Midbrain (tissue), 1 donor: ENCODE measurements around the gene P2RY13.
A peak's percentile ranks its signal among the peaks of the same experiment; 100 is the strongest.

Experiments used
- DNase-seq: peaks from one replicate; lab custom pipeline; 2025; lab: John Stamatoyannopoulos, UW

P2RY13 gene

GRCh38 chr3:151320131-151320530 lies 9.2 kb downstream of the P2RY13 start:
- no peak for DNase-seq

DNA sequence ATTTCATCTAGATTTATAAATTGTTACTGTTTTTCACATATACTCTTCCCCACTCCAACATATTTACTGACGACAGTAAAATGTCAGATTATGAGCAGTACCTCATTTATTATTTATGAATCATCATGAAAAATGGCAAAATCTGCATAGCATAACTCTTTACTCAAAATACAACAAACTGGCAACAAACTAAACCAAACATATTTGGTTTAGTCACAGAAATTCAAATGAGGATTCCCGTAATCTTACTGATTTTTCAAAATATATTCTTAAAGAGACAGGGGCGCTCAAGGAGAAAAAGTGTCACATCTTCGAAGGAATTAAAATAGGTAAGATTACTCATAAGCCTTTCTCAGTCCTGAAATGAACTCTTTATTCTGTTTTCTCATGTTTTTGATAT lies 9.7 kb downstream of the P2RY13 start:
- no peak for DNase-seq

- DNase-seq = no peak
These were observed 10.4 kb downstream of the P2RY13 start for GRCh38 chr3:151318991-151319390.

GRCh38 chr3:151318313-151318712 lies 11.0 kb downstream of the P2RY13 start:
- DNase-seq = no peak

GRCh38 chr3:151316267-151316991 lies 12.9 kb downstream of the P2RY13 start, which contains the start of gene GPR87:
GPR87 (minus strand) TSS chr3:151316820; CDS start chr3:151300100, 16,720 bp downstream.
- no peak for DNase-seq

DNA sequence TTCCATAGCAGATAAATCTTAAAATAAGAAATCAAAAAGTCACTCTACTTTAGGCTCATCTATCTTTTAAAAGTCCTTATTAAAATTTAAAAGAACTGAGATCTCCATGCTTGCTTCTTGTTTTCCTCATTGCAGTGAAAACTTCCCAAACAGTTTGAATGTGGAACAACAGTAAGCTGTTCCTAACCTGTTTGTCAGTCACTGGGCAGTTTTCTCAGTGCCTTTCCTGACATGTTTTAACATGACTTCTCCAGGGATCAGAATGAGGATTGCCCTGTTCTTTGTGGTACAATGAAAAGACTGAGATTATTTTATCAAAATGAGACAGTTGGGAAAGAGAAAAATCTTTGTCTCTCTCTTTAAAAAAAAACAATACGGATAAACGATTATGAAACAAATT lies 13.5 kb downstream of the P2RY13 start:
- no peak for DNase-seq

GRCh38 chr3:151315136-151315535 lies 14.2 kb downstream of the P2RY13 start:
- no peak for DNase-seq

DNA sequence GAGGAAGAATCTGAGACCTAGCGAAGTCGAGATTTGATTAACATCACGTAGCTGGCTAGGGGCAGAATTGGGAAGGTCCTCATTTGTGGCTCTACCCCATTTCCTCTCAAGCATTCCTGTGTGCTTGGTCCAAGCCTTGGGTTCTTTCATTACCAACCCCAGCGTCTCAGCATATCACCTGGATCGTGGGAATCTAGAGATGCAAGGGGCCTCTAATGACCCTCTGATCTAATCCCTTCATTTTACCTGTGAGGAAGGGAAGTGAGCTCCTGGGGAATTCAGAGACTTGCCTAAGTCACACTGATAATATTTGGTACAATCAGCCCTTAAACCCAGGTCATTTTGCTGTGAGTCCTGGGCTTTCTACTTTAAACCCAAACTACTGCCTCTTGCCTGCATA lies 14.8 kb downstream of the P2RY13 start:
- no peak for DNase-seq

DNA sequence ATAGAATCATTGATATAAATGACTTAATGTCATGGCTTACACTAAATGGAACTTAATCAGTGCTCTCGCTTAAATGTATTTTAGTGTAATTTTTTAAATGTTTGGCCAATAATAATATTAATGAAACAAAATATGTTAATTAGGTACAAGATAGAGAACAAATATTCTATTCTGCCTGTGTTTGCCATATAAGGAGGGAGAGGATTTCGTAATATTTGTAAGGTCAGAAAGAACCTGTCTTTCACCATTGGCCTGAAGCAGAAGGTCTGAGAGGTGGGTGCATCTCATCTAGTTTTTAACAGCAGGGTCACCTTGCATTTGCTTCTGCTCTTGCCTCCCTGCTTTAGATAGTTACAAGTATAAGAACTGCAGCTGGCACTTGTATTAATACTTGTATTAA lies 15.2 kb downstream of the P2RY13 start:
- DNase-seq = no peak

DNA sequence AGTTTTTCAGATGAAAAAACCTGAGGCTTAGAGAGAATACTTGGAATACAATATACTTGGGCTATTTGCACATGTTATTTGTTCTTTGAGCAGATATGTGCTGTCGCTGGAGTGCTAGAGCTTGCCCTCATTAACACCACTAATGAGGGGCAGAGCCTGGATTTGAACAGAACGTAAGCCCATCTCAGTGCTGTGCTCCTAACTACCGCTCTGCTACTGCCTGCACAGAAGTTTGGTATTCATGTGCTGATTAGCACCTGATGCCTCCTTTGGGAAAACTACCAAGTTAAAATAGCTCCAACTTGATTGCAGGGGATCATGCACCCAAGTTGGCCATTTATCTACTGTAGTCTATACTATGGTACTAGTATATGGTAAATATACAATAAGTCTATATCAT lies 16.4 kb downstream of the P2RY13 start:
- no peak for DNase-seq

GRCh38 chr3:151309566-151309965 lies 19.8 kb downstream of the P2RY13 start:
- no peak for DNase-seq

DNA sequence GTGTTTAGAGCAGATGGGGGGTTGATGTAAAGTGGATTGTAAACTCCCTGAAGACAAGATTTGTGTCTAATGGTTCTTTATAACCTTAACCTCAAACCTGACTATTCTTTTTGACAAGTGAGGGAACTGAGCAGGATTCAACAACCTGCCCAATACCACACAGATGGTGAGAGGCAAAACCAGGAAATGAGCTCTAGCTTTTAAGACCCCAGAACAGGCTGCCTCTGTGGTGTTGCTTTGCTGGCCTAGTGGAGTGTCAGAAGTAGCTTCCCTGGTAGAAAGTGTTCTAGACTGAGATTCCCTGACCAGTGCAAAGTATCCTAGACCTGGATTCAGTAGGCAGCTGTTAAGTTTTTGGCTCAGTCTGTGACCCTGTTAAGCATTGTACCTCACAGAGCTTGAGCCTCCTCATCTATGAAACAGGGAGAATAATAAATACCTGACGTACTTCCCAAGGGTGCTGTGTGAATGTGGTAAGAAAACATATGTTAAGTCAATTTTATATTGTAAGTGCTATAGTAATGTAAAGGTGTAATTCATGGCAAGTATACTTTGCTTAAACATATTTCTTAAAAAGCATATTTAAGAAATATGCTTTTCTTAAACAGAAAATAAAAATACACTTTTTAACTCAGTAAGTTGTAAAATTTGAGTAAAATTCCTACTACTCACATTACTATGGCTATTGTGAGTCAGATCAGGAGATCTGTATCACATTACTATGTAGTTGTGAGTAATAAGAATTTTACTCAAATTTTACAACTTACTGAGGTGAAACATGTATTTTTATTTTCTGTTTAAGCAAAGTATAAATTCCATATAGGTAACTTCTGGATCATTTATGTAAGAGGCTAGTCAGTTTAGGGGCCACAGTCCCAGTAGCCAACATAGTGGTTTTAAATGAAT lies 21.5 kb downstream of the P2RY13 start:
- DNase-seq = no peak

DNA sequence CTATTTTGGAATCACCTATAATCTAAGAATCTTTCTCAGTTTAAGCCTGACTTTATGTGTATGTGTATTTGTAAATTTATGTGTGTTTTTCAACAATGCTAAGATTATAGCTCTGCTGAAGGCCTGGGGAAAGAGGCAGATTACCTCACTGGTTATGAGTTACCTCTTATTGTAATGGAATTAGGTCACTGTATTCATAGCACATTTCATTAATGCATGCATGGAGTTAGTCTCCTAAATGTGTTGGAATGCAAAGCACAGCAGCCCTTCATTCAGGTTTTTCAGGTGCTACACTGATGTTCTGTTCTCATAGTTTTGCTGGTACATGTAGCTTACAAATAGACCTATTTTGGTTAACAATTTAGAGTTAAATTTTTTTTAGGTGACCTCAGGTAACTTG lies 22.2 kb downstream of the P2RY13 start:
- no peak for DNase-seq

DNA sequence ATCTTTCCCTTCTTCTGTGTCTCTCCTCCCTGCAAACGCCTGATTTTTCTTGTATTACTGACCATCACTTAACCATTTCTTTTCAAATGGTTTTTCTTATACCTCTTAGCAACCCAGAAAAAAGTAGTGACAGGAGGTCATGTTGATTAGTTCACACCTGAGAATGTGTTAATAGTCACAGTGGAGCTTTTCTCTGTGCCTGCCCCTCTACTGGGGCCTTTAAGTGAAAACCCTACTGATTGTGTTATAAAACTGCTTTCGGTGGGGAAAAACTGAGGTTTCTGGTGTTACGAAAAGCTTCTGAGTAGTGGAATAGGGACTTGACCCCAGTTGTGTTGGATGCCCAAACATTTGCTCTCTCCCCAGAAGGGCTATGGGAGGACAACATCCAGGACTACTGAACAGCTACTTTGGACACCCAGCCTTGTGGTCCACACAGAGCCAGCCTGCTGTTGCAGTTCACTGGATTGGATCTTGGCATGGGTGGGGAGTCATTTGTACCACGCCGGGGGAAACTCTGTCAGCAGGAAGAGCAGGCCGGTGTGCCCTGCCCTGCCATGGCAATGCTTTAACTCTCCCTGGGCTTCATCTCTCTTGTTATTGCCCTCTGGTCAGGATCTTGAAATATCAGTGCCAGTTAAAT lies 23.1 kb downstream of the P2RY13 start:
- no peak for DNase-seq

DNA sequence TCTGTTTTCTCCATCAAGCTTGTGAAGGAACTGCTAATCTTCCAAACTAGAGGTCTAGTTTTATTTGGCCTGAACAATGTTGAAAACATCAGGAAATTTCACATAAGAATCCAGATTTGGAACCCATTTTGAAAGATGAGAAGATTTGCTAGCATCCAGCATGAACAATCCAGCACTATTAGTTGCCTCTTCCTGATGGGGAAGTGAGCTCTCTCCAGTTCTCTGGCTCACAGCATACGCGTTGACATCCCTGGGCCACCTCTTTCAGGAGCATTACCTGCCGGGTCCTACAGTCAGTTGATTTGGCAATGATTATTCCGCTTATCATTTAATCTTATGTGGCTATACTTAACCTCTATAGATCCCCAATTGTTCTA lies 23.6 kb downstream of the P2RY13 start:
- DNase-seq = no peak

- DNase-seq = peak; percentile 11
These were observed 24.1 kb downstream of the P2RY13 start for GRCh38 chr3:151305060-151305774.

GRCh38 chr3:151303751-151304150 lies 25.6 kb downstream of the P2RY13 start:
- no peak for DNase-seq

DNA sequence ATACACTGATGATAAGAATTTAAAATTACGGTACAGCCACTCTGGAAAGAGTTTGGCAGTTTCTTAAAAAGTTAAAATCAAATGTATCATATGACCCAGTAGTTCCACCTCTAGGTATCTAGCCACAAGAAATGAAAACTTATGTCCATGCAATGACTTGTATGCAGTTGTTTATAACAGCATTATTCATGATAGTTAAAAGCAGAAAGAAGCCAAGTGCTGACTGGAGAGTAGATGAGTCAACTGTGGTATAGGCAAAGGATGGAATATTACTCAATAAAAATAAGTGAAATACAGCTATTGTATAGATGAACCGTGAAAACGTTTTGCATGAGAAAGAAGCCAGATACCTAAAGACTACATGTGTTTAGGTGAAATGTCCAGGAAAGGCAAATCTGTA lies 27.6 kb downstream of the P2RY13 start:
- no peak for DNase-seq

DNA sequence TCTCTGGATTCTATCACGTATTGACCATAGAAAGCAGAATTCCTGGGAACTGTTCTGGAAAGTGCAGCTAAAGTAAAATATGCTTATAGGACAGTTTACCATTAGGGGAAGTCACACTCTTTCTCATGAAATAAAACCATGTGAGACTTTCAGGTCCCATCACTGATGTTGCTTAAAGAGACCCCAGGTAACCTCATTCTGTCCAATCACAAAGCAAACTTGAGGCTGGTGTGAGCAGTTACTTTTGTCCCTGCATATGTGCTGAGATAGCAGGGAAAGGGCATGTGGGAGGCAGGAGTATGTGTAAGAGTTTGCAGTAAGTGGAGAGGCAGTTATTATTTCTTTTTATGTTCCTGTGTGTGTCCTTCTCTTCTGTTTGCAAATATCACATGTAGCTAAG lies 28.8 kb downstream of the P2RY13 start:
- DNase-seq = no peak

- DNase-seq = no peak
These were observed 30.3 kb downstream of the P2RY13 start for GRCh38 chr3:151299006-151299405.

- DNase-seq = no peak
These were observed 31.9 kb downstream of the P2RY13 start for GRCh38 chr3:151297429-151297828.

DNA sequence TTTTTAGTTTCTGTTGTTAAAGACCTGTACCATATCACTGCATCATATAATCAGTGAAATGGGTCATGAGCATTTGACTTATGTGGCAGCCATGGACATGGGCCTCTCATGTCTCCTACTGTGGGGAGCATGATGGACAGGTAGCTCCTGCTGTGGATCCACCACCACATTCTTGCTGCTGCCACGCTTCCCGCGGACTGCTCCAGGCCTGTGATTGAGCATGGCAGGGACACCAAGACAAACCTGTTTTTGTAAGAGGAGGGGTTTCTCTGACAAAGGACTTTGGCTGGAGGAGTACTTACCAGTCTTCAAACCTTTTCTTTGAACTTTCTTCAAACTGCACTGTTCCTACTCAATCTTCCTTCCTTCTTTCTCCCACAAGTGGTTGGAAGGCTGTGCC lies 33.1 kb downstream of the P2RY13 start:
- DNase-seq = no peak
